HepG2 (cell line): ENCODE measurements around the gene GNA14. TPM values are rescaled to one million over a fixed set of nuclear protein-coding genes. Genes with fewer than 3 reads are reported as not detected.

ENCODE experiments used
- ATAC-seq: fragments of 200-7000 bp; cut with Tn5 transposase; 3 replicates; pipeline ENCODE4 v1.9.1; 2020; ENCODE audit warnings: mild to moderate bottlenecking, moderate library complexity
- BruUV-seq: library from RNA; stranded (reverse); fragments of 400-500 nt; replicated peaks from 2 replicates; lab custom pipeline; 2021; lab: Mats Ljungman, UMichigan
- CTCF ChIA-PET: fragments of 300-600 bp; formaldehyde crosslinking; extraction: SDS; loops from one replicate; lab custom pipeline; 2021; ENCODE audit warnings: low total read pairs, inconsistent platforms, low intra/inter-chr PET ratio; lab: Yijun Ruan, JAX
- POLR2A ChIA-PET: fragments of 350-600 bp; sonication (Branson Sonifier 250); formaldehyde crosslinking; loops from one replicate; lab custom pipeline; 2020; ENCODE audit warnings: antibody characterized with exemption, inconsistent platforms; lab: Yijun Ruan, JAX
- DNase-seq: peaks from one replicate; pipeline ENCODE4 v3.0.0-alpha.2; 2015; ENCODE audit warnings: low spot score
- FAIRE-seq: peaks from 3 replicates; lab custom pipeline; 2011; peaks lifted over from hg19 to GRCh38; lab: Jason Lieb, UNC
- H2AFZ ChIP-seq: one replicate; pipeline ENCODE4 v1.6.1; 2011; ENCODE audit warnings: low read length, inconsistent platforms
- H3K27ac ChIP-seq: fragments of 300-600 bp; 3 replicates; pipeline ENCODE4 v1.8.0; 2011; ENCODE audit warnings: mixed run types, mild to moderate bottlenecking, mixed read lengths, low read length, inconsistent platforms; ENCODE audit not compliant: insufficient read depth; ENCODE audit errors: extremely low read length
- H3K27me3 ChIP-seq, 2 experiments: fragments of 200-600 bp in 1 of 2; 2 replicates in 1 of 2; 3 replicates in 1 of 2; pipeline versions ENCODE4 v1.6.0 to v1.8.0; 2011; ENCODE audit warnings: low read length in 2 of 2, mild to moderate bottlenecking in 2 of 2, moderate library complexity in 2 of 2, inconsistent platforms in 1 of 2; ENCODE audit not compliant: insufficient read depth in 2 of 2, control insufficient read depth in 1 of 2
- H3K36me3 ChIP-seq, 2 experiments: fragments of 200-600 bp in 1 of 2; replicated peaks in 1 of 2; 2 replicates in 1 of 2; 3 replicates in 1 of 2; pipeline versions ENCODE4 v1.5.1 to v1.8.0; 2011; ENCODE audit warnings: low read length in 2 of 2, inconsistent platforms in 1 of 2; ENCODE audit not compliant: insufficient read depth in 2 of 2, control insufficient read depth in 1 of 2
- H3K4me1 ChIP-seq: 2 replicates; pipeline ENCODE4 v1.5.1; 2012; ENCODE audit warnings: low read length, inconsistent platforms; ENCODE audit not compliant: insufficient read depth
- H3K4me2 ChIP-seq: 2 replicates; pipeline ENCODE4 v1.6.0; 2011; ENCODE audit warnings: low read depth, low read length, inconsistent platforms
- H3K4me3 ChIP-seq, 3 experiments: fragments of 200-600 bp in 1 of 3; sonication (generic), shearing (Covaris generic) in 1 of 3; replicated peaks in 1 of 3; 2 replicates each; pipeline ENCODE4 v1.5.1; 2011 to 2016; ENCODE audit warnings: low read length in 3 of 3, inconsistent platforms in 2 of 3, low read depth in 2 of 3, mild to moderate bottlenecking in 2 of 3, control low read depth in 1 of 3, mixed read lengths in 1 of 3; ENCODE audit not compliant: insufficient read depth in 1 of 3
- H3K79me2 ChIP-seq: one replicate; pipeline ENCODE4 v1.6.1; 2011; ENCODE audit warnings: low read length, inconsistent platforms; ENCODE audit not compliant: insufficient read depth
- H3K9ac ChIP-seq: 2 replicates; pipeline ENCODE4 v1.6.0; 2011; ENCODE audit warnings: mild to moderate bottlenecking, low read depth, low read length, inconsistent platforms; ENCODE audit not compliant: insufficient read depth
- H3K9me3 ChIP-seq: 2 replicates; pipeline ENCODE4 v1.5.1; 2012; ENCODE audit warnings: mild to moderate bottlenecking, low read length
- H4K20me1 ChIP-seq: 2 replicates; pipeline ENCODE4 v1.6.0; 2011; ENCODE audit warnings: inconsistent platforms, mild to moderate bottlenecking, low read length, moderate library complexity; ENCODE audit not compliant: insufficient read depth
- ATF7 ChIP-seq, 2 experiments: fragments of 450-650 bp in 1 of 2; sonication (generic) in 1 of 2; formaldehyde crosslinking in 1 of 2; IDR thresholded peaks; 2 replicates each; pipeline versions ENCODE4 v1.4.0 to v1.6.1; 2016 to 2020; ENCODE audit warnings: antibody characterized with exemption in 1 of 2, mild to moderate bottlenecking in 1 of 2, missing genetic modification reagents in 1 of 2
- CREB1 ChIP-seq, 2 experiments: fragments of 450-650 bp in 1 of 2; IDR thresholded peaks; 2 replicates each; pipeline ENCODE4 v1.6.1; 2016 to 2017; ENCODE audit warnings: control low read depth in 1 of 2, mild to moderate bottlenecking in 1 of 2, missing compliant biosample characterization in 1 of 2, missing genetic modification characterization in 1 of 2
- KDM6A ChIP-seq: IDR thresholded peaks from 2 replicates; pipeline ENCODE4 v1.6.1; 2016; ENCODE audit warnings: low read depth
- PHF8 ChIP-seq: sonication (generic); formaldehyde crosslinking; IDR thresholded peaks from 2 replicates; pipeline ENCODE4 v1.5.0; 2020; ENCODE audit warnings: missing genetic modification reagents
- RNF2 ChIP-seq: fragments of 450-650 bp; conservative IDR thresholded peaks from 2 replicates; pipeline ENCODE4 v1.6.1; 2016; ENCODE audit warnings: low read depth
- SOX13 ChIP-seq, 3 experiments: fragments of 450-650 bp in 1 of 3; sonication (generic) in 1 of 3; formaldehyde crosslinking in 1 of 3; IDR thresholded peaks in 2 of 3; conservative IDR thresholded peaks in 1 of 3; 2 replicates each; pipeline versions ENCODE4 v1.5.0 to v1.6.1; 2016 to 2020; ENCODE audit warnings: antibody characterized with exemption in 1 of 3, mild to moderate bottlenecking in 1 of 3, missing compliant biosample characterization in 1 of 3, missing genetic modification reagents in 1 of 3, moderate library complexity in 1 of 3
- ZNF816 ChIP-seq: sonication (generic); formaldehyde crosslinking; IDR thresholded peaks from 2 replicates; pipeline ENCODE4 v1.8.0; 2022; ENCODE audit warnings: missing genetic modification reagents, mild to moderate bottlenecking, borderline replicate concordance
- WGBS: methylation state at CpG from one replicate; pipeline ENCODE4 v1.1.6; 2017; ENCODE audit warnings: low lambda C conversion rate; 5-methylcytosine and 5-hydroxymethylcytosine counted together
- in situ Hi-C: cut with HindIII; loops from 2 replicates; pipeline ENCODE4 v1.10.0; 2017; ENCODE audit warnings: low pct_unique_long_range_greater_than_20kb; ENCODE audit not compliant: extremely low pct_ligation_motif_present
- intact Hi-C: fragments of 100-400 bp; cut with micrococcal nuclease; formaldehyde crosslinking; loops from one replicate; pipeline ENCODE4 v1.10.0; 2022; ENCODE audit not compliant: unreplicated experiment
- polyA plus RNA-seq, 8 experiments: library from polyadenylated mRNA; depleted of rRNA in 3 of 8; stranded (reverse) in 7 of 8; unstranded in 1 of 8; fragments of >200 nt; fragmentation: Illumina TruSeq in 4 of 8; extraction: Trizol in 4 of 8; gene quantifications; 2 replicates each; pipeline versions ENCODE4 v1.2.1 to v1.2.3, GENCODE V29; 2011 to 2016; ENCODE audit warnings: low read depth in 4 of 8, missing spikeins in 1 of 8, mixed read lengths in 1 of 8; ENCODE audit not compliant: insufficient read depth in 1 of 8
- total RNA-seq, 5 experiments: library from RNA; depleted of rRNA; stranded (reverse); fragments of >200 nt; fragmentation: Illumina TruSeq; extraction: Trizol; gene quantifications; 2 replicates each; pipeline ENCODE4 v1.2.3, GENCODE V29; 2016; ENCODE audit warnings: low read depth in 1 of 5
- TF ChIP-seq, protein P1 (sequence below), 2 experiments: sonication (generic) in 1 of 2; formaldehyde crosslinking in 1 of 2; IDR thresholded peaks; 2 replicates each; pipeline versions ENCODE4 v1.4.0 to v1.6.1; 2016 to 2020; ENCODE audit warnings: borderline replicate concordance in 1 of 2, low read depth in 1 of 2, mild to moderate bottlenecking in 1 of 2, missing genetic modification reagents in 1 of 2
- TF ChIP-seq, protein P2 (sequence below): sonication (generic); formaldehyde crosslinking; IDR thresholded peaks from 2 replicates; pipeline ENCODE4 v1.4.0; 2020; ENCODE audit warnings: mild to moderate bottlenecking, missing genetic modification reagents
- TF ChIP-seq, protein P3 (sequence below): sonication (generic); formaldehyde crosslinking; IDR thresholded peaks from 2 replicates; pipeline ENCODE4 v1.4.0; 2020; ENCODE audit warnings: mild to moderate bottlenecking, missing genetic modification reagents

GNA14 gene
- total and polyA plus RNA-seq, 2 of the 13 experiments (the other 11 are each of a cell fraction or from before 2014, with no cell fraction given) = not detected

DNA sequence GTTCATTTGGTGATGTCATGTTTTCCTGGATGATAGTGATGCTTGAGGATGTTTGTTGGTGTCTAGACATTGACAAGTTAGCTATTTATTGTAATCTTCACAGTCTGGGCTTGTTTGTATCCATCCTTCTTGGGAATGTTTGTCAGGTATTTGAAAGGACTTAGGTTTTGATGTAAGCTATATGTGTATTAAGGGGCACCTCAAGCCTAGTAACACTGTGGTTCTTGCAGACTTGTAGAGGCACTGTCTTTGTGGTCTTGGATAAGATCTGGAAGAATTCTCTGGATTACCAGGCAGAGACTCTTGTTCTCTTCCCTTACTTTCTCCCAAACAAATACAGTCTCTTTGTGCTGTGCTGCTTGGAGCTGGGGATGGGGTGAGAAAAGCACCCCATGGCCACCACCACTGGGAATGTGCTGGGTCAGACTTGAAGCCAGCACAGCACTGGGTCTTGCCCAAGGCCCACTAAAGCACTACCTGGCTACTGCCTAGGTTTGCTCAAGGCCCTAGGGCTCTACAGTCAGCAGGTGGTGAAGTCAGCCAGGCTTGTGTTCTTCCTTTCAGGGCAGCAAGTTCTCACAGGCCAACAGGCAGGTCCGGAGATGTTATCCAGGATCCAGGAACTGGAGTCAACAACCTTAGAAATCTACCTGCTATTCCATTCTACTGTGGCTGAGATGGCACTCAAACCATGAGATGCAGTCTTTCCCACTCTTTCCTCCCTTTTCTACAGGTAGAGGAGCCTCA, 49.3 kb upstream of the GNA14 start:
- Histone ChIP-seq H3K79me2 (no peaks in the 10 kb centered on the region), H3K36me3 (no peaks in the 10 kb centered on the region), H3K9me3 (no peaks in the 10 kb centered on the region), H4K20me1 (no peaks in the 10 kb centered on the region), H3K4me3 (no peak overlapping the region), H3K27me3 (no peaks in the 10 kb centered on the region), H3K4me2 (no peak overlapping the region), H2AFZ (no peak overlapping the region), H3K9ac (no peak overlapping the region), H3K27ac (no peak overlapping the region), H3K4me1 (no peaks in the 10 kb centered on the region)
- no peak for FAIRE-seq
- no TSS peak for BruUV-seq
- in situ Hi-C loops (no loop called here), intact Hi-C loops (no loop called here)
- no peak for TF ChIP-seq PHF8 (CRISPR knock-in tag)
- TF ChIP-seq, protein P1, sequence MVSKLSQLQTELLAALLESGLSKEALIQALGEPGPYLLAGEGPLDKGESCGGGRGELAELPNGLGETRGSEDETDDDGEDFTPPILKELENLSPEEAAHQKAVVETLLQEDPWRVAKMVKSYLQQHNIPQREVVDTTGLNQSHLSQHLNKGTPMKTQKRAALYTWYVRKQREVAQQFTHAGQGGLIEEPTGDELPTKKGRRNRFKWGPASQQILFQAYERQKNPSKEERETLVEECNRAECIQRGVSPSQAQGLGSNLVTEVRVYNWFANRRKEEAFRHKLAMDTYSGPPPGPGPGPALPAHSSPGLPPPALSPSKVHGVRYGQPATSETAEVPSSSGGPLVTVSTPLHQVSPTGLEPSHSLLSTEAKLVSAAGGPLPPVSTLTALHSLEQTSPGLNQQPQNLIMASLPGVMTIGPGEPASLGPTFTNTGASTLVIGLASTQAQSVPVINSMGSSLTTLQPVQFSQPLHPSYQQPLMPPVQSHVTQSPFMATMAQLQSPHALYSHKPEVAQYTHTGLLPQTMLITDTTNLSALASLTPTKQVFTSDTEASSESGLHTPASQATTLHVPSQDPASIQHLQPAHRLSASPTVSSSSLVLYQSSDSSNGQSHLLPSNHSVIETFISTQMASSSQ (IDR thresholded peaks at IDR 0.05; ENCODE audit: low read depth) = no peak
- TF ChIP-seq, protein P1 (CRISPR knock-in tag; IDR thresholded peaks at IDR 0.05; ENCODE audit: borderline replicate concordance) = no peak
- TF ChIP-seq SOX13 (IDR thresholded peaks at IDR 0.05) = no peak
- no peak for TF ChIP-seq SOX13 (CRISPR knock-in tag; conservative IDR thresholded peaks at IDR 0.05 in 1 of 2, IDR thresholded peaks at IDR 0.05 in 1 of 2)
- peak; percentile 24; the same call in 1 of the 2 replicates for TF ChIP-seq CREB1 (IDR thresholded peaks at IDR 0.05)
- no peak for TF ChIP-seq CREB1 (CRISPR knock-in tag; IDR thresholded peaks at IDR 0.05)
- TF ChIP-seq ZNF816 (CRISPR knock-in tag) = no peak
- no peak for TF ChIP-seq RNF2
- 0 out of 2 replicates have a peak, but pooled peaks have one; percentile 48 for TF ChIP-seq ATF7 (IDR thresholded peaks at IDR 0.05)
- TF ChIP-seq ATF7 (CRISPR knock-in tag; IDR thresholded peaks at IDR 0.05) = no peak
- no peak for TF ChIP-seq KDM6A
- TF ChIP-seq, protein P2, sequence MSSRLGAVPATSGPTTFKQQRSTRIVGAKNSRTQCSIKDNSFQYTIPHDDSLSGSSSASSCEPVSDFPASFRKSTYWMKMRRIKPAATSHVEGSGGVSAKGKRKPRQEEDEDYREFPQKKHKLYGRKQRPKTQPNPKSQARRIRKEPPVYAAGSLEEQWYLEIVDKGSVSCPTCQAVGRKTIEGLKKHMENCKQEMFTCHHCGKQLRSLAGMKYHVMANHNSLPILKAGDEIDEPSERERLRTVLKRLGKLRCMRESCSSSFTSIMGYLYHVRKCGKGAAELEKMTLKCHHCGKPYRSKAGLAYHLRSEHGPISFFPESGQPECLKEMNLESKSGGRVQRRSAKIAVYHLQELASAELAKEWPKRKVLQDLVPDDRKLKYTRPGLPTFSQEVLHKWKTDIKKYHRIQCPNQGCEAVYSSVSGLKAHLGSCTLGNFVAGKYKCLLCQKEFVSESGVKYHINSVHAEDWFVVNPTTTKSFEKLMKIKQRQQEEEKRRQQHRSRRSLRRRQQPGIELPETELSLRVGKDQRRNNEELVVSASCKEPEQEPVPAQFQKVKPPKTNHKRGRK = no peak
- TF ChIP-seq, protein P3, sequence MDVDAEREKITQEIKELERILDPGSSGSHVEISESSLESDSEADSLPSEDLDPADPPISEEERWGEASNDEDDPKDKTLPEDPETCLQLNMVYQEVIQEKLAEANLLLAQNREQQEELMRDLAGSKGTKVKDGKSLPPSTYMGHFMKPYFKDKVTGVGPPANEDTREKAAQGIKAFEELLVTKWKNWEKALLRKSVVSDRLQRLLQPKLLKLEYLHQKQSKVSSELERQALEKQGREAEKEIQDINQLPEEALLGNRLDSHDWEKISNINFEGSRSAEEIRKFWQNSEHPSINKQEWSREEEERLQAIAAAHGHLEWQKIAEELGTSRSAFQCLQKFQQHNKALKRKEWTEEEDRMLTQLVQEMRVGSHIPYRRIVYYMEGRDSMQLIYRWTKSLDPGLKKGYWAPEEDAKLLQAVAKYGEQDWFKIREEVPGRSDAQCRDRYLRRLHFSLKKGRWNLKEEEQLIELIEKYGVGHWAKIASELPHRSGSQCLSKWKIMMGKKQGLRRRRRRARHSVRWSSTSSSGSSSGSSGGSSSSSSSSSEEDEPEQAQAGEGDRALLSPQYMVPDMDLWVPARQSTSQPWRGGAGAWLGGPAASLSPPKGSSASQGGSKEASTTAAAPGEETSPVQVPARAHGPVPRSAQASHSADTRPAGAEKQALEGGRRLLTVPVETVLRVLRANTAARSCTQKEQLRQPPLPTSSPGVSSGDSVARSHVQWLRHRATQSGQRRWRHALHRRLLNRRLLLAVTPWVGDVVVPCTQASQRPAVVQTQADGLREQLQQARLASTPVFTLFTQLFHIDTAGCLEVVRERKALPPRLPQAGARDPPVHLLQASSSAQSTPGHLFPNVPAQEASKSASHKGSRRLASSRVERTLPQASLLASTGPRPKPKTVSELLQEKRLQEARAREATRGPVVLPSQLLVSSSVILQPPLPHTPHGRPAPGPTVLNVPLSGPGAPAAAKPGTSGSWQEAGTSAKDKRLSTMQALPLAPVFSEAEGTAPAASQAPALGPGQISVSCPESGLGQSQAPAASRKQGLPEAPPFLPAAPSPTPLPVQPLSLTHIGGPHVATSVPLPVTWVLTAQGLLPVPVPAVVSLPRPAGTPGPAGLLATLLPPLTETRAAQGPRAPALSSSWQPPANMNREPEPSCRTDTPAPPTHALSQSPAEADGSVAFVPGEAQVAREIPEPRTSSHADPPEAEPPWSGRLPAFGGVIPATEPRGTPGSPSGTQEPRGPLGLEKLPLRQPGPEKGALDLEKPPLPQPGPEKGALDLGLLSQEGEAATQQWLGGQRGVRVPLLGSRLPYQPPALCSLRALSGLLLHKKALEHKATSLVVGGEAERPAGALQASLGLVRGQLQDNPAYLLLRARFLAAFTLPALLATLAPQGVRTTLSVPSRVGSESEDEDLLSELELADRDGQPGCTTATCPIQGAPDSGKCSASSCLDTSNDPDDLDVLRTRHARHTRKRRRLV (CRISPR knock-in tag) = no peak
- POLR2A ChIA-PET = no interaction called here
- no peak for DNase-seq
- CTCF ChIA-PET = no interaction called here
- no peak for ATAC-seq
- WGBS = no CpG with 5 or more reads among the region's 1 CpG
